ENCODE measurements around the gene OR4A15. TPM values are rescaled to one million over a fixed set of nuclear protein-coding genes. Genes with fewer than 3 reads are reported as not detected.

The OR4A15 gene
- not detected for total RNA-seq

DNA sequence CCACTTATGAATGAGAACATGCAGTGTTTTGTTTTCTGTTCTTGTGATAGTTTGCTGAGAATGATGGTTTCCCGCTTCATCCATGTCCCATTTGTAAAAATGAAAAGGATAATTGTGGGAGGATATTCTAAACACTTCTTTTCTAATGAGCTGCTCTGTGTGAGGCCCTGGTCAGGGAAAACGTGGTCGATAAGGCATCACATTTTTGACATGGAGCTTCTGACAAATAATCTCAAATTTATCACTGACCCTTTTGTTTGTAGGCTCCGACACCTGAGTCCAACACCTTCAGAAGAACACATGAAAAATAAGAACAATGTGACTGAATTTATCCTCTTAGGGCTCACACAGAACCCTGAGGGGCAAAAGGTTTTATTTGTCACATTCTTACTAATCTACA lies at the start of gene OR4A15:
Gene OR4A15, plus strand, starts transcription at position 301 of the 400 bp plus-strand sequence. Its CDS starts 0 bp downstream, at position 301.
- Histone ChIP-seq H3K9me3 (ENCODE audit: control insufficient read depth in 3 of 3, low read length in 3 of 3) (no peaks in the 10 kb centered on the region), H3K27me3 (ENCODE audit: control insufficient read depth in 3 of 3, insufficient read depth in 3 of 3, low read length in 3 of 3) (no peaks in the 10 kb centered on the region), H3K27ac (ENCODE audit: low read depth, low read length) (no peak within 1 kb of the TSS), H3K9ac (ENCODE audit: low read depth in 1 of 3, low read length in 3 of 3) (no peak within 1 kb of the TSS), H3K4me3 (ENCODE audit: low read length in 3 of 3) (no peak within 1 kb of the TSS), H3K36me3 (ENCODE audit: control insufficient read depth in 3 of 3, insufficient read depth in 3 of 3, low read length in 3 of 3) (no peaks in the 10 kb centered on the region), H3K4me1 (ENCODE audit: control insufficient read depth in 3 of 3, insufficient read depth in 3 of 3, low read length in 3 of 3) (no peaks in the 10 kb centered on the region)

DNA sequence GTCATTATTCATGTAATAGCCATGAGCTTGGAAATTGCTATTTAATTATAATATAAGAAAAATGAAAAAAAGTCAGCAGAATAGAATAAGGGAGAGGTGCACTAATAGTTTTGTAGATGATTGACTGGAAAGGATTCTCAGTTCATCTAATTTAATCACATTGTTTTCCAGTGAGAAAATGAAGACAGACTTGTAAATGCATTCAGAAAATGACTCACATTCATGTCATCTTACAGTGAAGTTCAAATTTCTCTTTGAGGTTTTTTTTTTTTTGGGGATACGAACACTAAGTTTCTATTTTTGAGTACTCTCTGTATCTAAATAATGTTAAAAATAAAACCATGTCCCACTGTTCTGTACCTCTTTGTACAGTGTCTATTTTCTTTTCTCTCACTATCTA lies 43.3 kb upstream of the OR4A15 start:
- Histone ChIP-seq H3K9me3 (ENCODE audit: control insufficient read depth in 3 of 3, low read length in 3 of 3) (peaks cover 0 to 2% (median 0%) of the 10 kb centered on the region in 3 donors), H3K27me3 (ENCODE audit: control insufficient read depth in 3 of 3, insufficient read depth in 3 of 3, low read length in 3 of 3) (no peaks in the 10 kb centered on the region), H3K4me3 (ENCODE audit: low read length in 3 of 3) (no peak overlapping the region), H3K4me1 (ENCODE audit: control insufficient read depth in 3 of 3, insufficient read depth in 3 of 3, low read length in 3 of 3) (no peaks in the 10 kb centered on the region), H3K27ac (ENCODE audit: low read depth, low read length) (no peak overlapping the region), H3K36me3 (ENCODE audit: control insufficient read depth in 3 of 3, insufficient read depth in 3 of 3, low read length in 3 of 3) (no peaks in the 10 kb centered on the region), H3K9ac (ENCODE audit: low read depth in 1 of 3, low read length in 3 of 3) (no peak overlapping the region)

DNA sequence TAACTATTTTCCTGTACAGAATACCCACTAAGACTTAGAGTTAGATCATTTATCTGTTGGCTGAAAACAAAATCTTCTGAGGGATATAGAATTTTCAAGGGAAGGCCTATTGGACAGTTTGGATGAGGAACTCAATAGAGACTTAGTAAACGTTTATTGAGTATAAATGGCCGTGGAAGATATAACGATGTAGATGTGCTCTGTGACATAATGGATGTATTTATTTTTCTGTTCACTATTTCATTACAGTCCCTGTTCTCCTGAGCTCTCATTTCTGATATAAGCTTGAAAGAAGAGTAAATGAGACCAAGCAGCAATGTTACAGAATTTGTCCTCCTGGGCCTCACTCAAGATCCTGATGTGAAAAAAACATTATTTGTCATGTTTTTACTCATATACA lies 24.9 kb upstream of the OR4A15 start, which contains the start of gene OR4A16:
Gene OR4A16, plus strand, starts transcription at position 301 of the 400 bp plus-strand sequence. Its CDS starts 0 bp downstream, at position 301.
- no peaks in the 10 kb centered on the region for H3K4me1 ChIP-seq (ENCODE audit: control insufficient read depth in 3 of 3, insufficient read depth in 3 of 3, low read length in 3 of 3)
- no peak within 1 kb of the TSS for H3K9ac ChIP-seq (ENCODE audit: low read depth in 1 of 3, low read length in 3 of 3)
- H3K27ac ChIP-seq (ENCODE audit: low read depth, low read length) = no peak within 1 kb of the TSS
- H3K27me3 ChIP-seq (ENCODE audit: control insufficient read depth in 3 of 3, insufficient read depth in 3 of 3, low read length in 3 of 3) = no peaks in the 10 kb centered on the region
- no peaks in the 10 kb centered on the region for H3K9me3 ChIP-seq (ENCODE audit: control insufficient read depth in 3 of 3, low read length in 3 of 3)
- H3K4me3 ChIP-seq (ENCODE audit: low read length in 3 of 3) = no peak within 1 kb of the TSS
- H3K36me3 ChIP-seq (ENCODE audit: control insufficient read depth in 3 of 3, insufficient read depth in 3 of 3, low read length in 3 of 3) = no peaks in the 10 kb centered on the region

DNA sequence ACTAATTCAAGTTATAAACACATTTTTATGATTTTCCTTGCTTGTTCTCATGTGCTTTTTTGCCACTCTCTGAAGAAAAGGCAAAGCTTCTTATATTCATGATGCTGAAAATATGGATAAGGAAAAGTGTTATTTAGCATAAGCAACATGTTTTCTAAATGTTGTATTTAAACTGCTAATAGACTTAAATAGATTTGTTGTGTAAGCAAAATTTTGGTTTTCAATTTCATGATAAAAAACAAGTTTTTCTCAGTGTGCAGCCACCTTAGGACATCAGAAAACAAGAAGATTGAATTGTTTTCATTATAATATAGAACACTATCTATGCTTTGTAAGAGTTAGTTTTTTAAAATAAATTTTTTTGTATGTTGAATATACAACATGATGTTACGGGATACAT lies 22.5 kb upstream of the OR4A15 start:
- no peak overlapping the region for H3K4me3 ChIP-seq (ENCODE audit: low read length in 3 of 3)

DNA sequence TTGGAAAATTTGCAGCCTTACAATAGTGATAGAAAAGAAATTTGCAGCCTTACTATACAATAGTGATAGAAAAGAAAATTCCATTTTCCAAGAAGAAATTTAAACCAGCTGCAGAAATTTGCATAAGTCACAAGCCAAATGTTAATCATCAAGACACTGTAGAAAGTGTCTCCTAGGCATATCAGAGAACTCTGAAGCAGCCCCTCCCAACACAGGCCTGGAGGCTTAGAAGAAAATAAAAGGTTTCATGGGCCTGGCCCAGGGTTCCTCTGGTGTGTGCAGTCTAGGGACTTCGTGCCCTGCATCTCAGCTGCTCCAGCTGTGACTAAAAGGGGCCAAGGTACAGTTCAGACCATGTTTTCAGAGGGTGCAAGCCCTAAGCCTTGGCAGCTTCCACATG lies 18.7 kb upstream of the OR4A15 start:
- no peak overlapping the region for H3K27ac ChIP-seq (ENCODE audit: low read depth, low read length)
- H3K27me3 ChIP-seq (ENCODE audit: control insufficient read depth in 3 of 3, insufficient read depth in 3 of 3, low read length in 3 of 3) = no peaks in the 10 kb centered on the region
- no peak overlapping the region for H3K4me3 ChIP-seq (ENCODE audit: low read length in 3 of 3)
- H3K4me1 ChIP-seq (ENCODE audit: control insufficient read depth in 3 of 3, insufficient read depth in 3 of 3, low read length in 3 of 3) = no peaks in the 10 kb centered on the region
- no peak overlapping the region for H3K9ac ChIP-seq (ENCODE audit: low read depth in 1 of 3, low read length in 3 of 3)
- no peaks in the 10 kb centered on the region for H3K36me3 ChIP-seq (ENCODE audit: control insufficient read depth in 3 of 3, insufficient read depth in 3 of 3, low read length in 3 of 3)
- peaks cover 0 to 3% (median 3%) of the 10 kb centered on the region in 3 donors for H3K9me3 ChIP-seq (ENCODE audit: control insufficient read depth in 3 of 3, low read length in 3 of 3)

More for the DNA sequence above, 22.5 kb upstream of the OR4A15 start:
- Histone ChIP-seq H3K9ac (ENCODE audit: low read depth in 1 of 3, low read length in 3 of 3) (no peak overlapping the region), H3K27ac (ENCODE audit: low read depth, low read length) (no peak overlapping the region), H3K36me3 (ENCODE audit: control insufficient read depth in 3 of 3, insufficient read depth in 3 of 3, low read length in 3 of 3) (no peaks in the 10 kb centered on the region), H3K9me3 (ENCODE audit: control insufficient read depth in 3 of 3, low read length in 3 of 3) (peaks cover 0 to 3% (median 3%) of the 10 kb centered on the region in 3 donors), H3K27me3 (ENCODE audit: control insufficient read depth in 3 of 3, insufficient read depth in 3 of 3, low read length in 3 of 3) (no peaks in the 10 kb centered on the region), H3K4me1 (ENCODE audit: control insufficient read depth in 3 of 3, insufficient read depth in 3 of 3, low read length in 3 of 3) (no peaks in the 10 kb centered on the region)

DNA sequence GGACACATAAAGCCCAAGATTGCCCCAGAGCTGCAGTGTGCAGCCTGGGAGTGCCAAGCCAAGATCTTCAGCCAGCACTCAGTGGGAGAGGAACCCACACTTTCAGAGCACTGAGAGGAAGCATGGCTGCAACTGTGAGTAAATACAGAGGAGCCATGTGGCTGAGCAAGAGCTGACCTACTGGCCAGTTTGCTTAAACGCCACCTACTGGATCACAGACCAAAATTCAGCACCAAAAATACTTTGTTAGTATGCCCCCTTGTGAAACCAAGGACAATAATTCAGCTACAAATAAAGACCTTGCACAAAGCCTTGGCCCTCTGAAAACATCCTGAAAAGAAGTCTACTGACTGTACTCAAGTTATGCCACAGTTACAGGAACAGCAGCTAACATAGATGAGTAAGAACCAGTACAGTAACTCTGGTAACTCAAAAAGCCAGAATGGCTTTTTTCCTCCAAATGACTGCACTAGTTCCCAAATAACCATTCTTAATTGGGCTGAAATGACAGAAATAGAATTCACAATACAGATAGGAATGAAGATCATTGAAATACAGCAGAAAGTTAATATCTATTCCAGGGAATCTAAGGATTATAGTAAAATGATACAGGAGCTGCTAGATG lies 10.1 kb upstream of the OR4A15 start:
- Histone ChIP-seq H3K4me3 (ENCODE audit: low read length in 3 of 3) (no peak overlapping the region), H3K4me1 (ENCODE audit: control insufficient read depth in 3 of 3, insufficient read depth in 3 of 3, low read length in 3 of 3) (no peaks in the 10 kb centered on the region), H3K9me3 (ENCODE audit: control insufficient read depth in 3 of 3, low read length in 3 of 3) (peaks cover 0 to 2% (median 0%) of the 10 kb centered on the region in 3 donors), H3K36me3 (ENCODE audit: control insufficient read depth in 3 of 3, insufficient read depth in 3 of 3, low read length in 3 of 3) (no peaks in the 10 kb centered on the region), H3K27ac (ENCODE audit: low read depth, low read length) (no peak overlapping the region), H3K9ac (ENCODE audit: low read depth in 1 of 3, low read length in 3 of 3) (no peak overlapping the region), H3K27me3 (ENCODE audit: control insufficient read depth in 3 of 3, insufficient read depth in 3 of 3, low read length in 3 of 3) (no peaks in the 10 kb centered on the region)

DNA sequence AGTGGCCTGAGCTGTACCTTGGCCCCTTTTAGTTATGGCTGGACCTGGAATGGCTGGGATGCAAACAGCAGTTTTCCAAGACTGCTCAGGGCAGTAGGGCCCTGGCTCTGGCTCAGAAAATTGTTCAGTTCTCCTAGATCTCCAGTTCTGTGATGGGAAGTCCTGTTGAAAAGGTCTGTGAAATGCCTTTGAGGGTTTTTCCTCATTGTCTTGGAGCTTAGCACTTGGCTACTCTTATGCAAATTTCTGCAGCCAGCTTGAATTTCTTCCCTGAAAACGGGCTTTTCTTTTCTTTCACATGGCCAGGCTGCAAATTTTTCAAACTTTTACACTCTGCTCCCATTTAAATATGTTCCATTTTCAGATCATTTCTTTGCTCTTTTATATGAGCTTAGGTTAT lies 33.2 kb downstream of the OR4A15 start:
- H3K4me1 ChIP-seq (ENCODE audit: control insufficient read depth in 3 of 3, insufficient read depth in 3 of 3, low read length in 3 of 3) = no peaks in the 10 kb centered on the region
- H3K4me3 ChIP-seq (ENCODE audit: low read length in 3 of 3) = no peak overlapping the region
- H3K9ac ChIP-seq (ENCODE audit: low read depth in 1 of 3, low read length in 3 of 3) = no peak overlapping the region
- no peak overlapping the region for H3K27ac ChIP-seq (ENCODE audit: low read depth, low read length)
- H3K36me3 ChIP-seq (ENCODE audit: control insufficient read depth in 3 of 3, insufficient read depth in 3 of 3, low read length in 3 of 3) = no peaks in the 10 kb centered on the region
- peaks cover 0 to 2% (median 0%) of the 10 kb centered on the region in 3 donors for H3K9me3 ChIP-seq (ENCODE audit: control insufficient read depth in 3 of 3, low read length in 3 of 3)
- no peaks in the 10 kb centered on the region for H3K27me3 ChIP-seq (ENCODE audit: control insufficient read depth in 3 of 3, insufficient read depth in 3 of 3, low read length in 3 of 3)

Small RNAs within 50 kb of the gene (small RNA-seq; reads per million reads assigned to genes)
- not detected for gene OR4X7P

Other genes with a start within 250 kb of the OR4A15 start
- gene TRIM48, start 105.8 kb upstream of the OR4A15 start, total RNA-seq = not detected
- not detected for gene OR4A16, start 24.8 kb upstream of the OR4A15 start, total RNA-seq
- not detected for gene OR4C15, start 186.5 kb downstream of the OR4A15 start, total RNA-seq
- not detected for gene OR4C16, start 204.2 kb downstream of the OR4A15 start, total RNA-seq
- not detected for gene OR4C11, start 239.7 kb downstream of the OR4A15 start, total RNA-seq